ENCODE results near the gene AFTPH.
A peak's percentile ranks its signal among the peaks of the same experiment; 100 is the strongest.
"Not testable (repeated sequence)": the region's sequence is repeated elsewhere in the genome, so short reads cannot be mapped to it uniquely, and the experiment has no call there.

Gene AFTPH

GRCh38 chr2:64493788-64494187 is 30.3 kb upstream of the AFTPH start:
- no peak for DNase-seq (ENCODE audit: low spot score)

- no peak for DNase-seq (ENCODE audit: low spot score)
These were observed 25.7 kb upstream of the AFTPH start for GRCh38 chr2:64498438-64498837.

GRCh38 chr2:64500549-64500948 is 23.6 kb upstream of the AFTPH start:
- DNase-seq (ENCODE audit: low spot score) = no peak

GRCh38 chr2:64501946-64502345 is 22.2 kb upstream of the AFTPH start:
- no peak for DNase-seq (ENCODE audit: low spot score)

- DNase-seq (ENCODE audit: low spot score) = no peak
These were observed 21.3 kb upstream of the AFTPH start for GRCh38 chr2:64502860-64503259.

- DNase-seq (ENCODE audit: low spot score) = no peak
These were observed 19.1 kb upstream of the AFTPH start for GRCh38 chr2:64504774-64505720.

- no peak for DNase-seq (ENCODE audit: low spot score)
These were observed 17.4 kb upstream of the AFTPH start for GRCh38 chr2:64506686-64507085.

GRCh38 chr2:64514008-64514407 is 10.1 kb upstream of the AFTPH start:
- DNase-seq (ENCODE audit: low spot score) = no peak

- DNase-seq (ENCODE audit: low spot score) = no peak
These were observed 9.0 kb upstream of the AFTPH start for GRCh38 chr2:64515086-64515485.

- no peak for DNase-seq (ENCODE audit: low spot score)
These were observed 7.2 kb upstream of the AFTPH start for GRCh38 chr2:64516651-64517510.

GRCh38 chr2:64517511-64517884 is 6.6 kb upstream of the AFTPH start:
- DNase-seq (ENCODE audit: low spot score) = no peak

GRCh38 chr2:64522843-64523428 is 1.2 kb upstream of the AFTPH start:
- DNase-seq (ENCODE audit: low spot score) = peak; percentile 87

- DNase-seq (ENCODE audit: low spot score) = peak; percentile 32
These were observed 632 bp downstream of the AFTPH start for GRCh38 chr2:64524604-64525316.

GRCh38 chr2:64525317-64525613 is 1.1 kb downstream of the AFTPH start:
- peak; percentile 22 for DNase-seq (ENCODE audit: low spot score)

GRCh38 chr2:64526034-64526433 is 1.9 kb downstream of the AFTPH start:
- DNase-seq (ENCODE audit: low spot score) = no peak

GRCh38 chr2:64530946-64531345 is 6.8 kb downstream of the AFTPH start:
- not testable (repeated sequence) for DNase-seq (ENCODE audit: low spot score)

- DNase-seq (ENCODE audit: low spot score) = no peak
These were observed 7.9 kb downstream of the AFTPH start for GRCh38 chr2:64532030-64532429.

GRCh38 chr2:64533882-64534281 is 9.8 kb downstream of the AFTPH start:
- DNase-seq (ENCODE audit: low spot score) = no peak

- no peak for DNase-seq (ENCODE audit: low spot score)
These were observed 10.2 kb downstream of the AFTPH start for GRCh38 chr2:64534363-64534762.

- DNase-seq (ENCODE audit: low spot score) = no peak
These were observed 10.9 kb downstream of the AFTPH start for GRCh38 chr2:64535024-64535423.

- DNase-seq (ENCODE audit: low spot score) = no peak
These were observed 13.9 kb downstream of the AFTPH start for GRCh38 chr2:64537991-64538390.

GRCh38 chr2:64538764-64539433 is 14.8 kb downstream of the AFTPH start:
- DNase-seq (ENCODE audit: low spot score) = no peak

Measured in SW480 (cell line).